CD4-positive, alpha-beta T cell treated with Interleukin-21 for 1 hour (primary cell): ENCODE data around the gene ERFL.
A peak's percentile ranks its signal among the peaks of the same experiment; 100 is the strongest.
"Not testable (repeated sequence)": the region's sequence is repeated elsewhere in the genome, so short reads cannot be mapped to it uniquely, and the experiment has no call there.

Experiments
- DNase-seq: peaks from one replicate; pipeline ENCODE4 v3.0.0-alpha.2; 2020

The ERFL gene

DNA sequence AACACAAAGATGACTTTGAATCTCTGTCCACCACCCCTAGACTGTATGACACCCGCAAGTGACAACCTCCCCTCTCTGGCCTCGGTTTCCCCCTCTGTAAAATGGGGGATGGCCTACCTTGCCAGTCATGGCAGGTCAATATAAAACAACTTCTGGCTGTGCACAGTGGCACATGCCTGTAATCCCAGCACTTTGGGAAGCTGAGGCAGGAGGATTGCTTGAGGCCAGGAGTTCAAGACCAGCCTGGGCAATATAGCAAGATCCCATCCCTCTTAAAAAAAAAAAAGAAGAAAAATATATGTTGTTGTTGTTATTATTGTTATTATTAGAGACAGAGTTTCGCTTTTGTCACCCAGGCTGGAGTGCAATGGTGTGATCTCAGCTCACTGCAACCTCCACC is 52.3 kb downstream of the ERFL start:
- DNase-seq, result not testable (repeated sequence)

- DNase-seq, result peak; percentile 68
Observed at GRCh38 chr19:41872775-41873647, 55.2 kb downstream of the ERFL start.

GRCh38 chr19:41872384-41872774 is 55.9 kb downstream of the ERFL start:
- DNase-seq, result no peak

DNA sequence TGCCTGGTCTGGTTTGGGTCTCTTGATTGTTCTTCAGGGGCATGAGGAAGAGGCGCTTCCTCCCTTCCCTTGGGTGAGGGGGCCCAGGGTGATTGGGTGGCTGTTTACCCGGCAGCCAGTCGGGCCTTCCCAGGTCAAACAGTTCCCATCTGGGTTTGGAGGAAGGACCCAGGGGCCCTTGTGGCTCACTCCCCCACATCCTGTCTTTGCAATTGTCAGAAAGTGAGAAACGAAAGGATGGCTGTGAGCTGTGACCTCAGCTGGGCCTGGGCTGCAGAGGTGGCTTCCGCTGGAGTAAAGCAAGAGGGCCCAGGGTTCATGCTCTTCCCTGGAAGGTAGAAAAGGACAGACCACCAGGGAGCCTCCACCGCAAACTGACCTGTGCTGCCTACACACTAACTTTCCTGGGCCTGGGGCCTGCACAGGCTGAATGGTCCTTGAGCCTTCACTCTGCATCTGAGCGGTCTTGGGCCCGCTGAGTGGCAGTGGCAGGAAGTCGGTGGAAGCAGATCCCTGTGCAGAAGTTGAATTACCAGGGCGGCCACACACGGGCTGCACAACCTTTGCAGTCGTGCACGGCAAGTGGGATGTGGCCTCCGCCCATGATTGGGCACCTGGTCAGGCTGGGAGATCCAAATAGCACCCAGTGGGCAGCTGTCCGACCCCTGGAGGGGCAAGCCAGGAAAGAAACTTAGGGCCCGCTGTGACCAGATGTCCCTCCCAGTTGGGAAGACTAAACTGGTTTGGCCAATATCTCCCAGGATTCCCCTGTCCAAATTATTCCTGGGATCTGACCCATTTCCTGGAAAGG is 56.5 kb downstream of the ERFL start:
- peak; percentile 73 for DNase-seq

GRCh38 chr19:41870401-41870873 is 57.8 kb downstream of the ERFL start:
- no peak for DNase-seq

DNA sequence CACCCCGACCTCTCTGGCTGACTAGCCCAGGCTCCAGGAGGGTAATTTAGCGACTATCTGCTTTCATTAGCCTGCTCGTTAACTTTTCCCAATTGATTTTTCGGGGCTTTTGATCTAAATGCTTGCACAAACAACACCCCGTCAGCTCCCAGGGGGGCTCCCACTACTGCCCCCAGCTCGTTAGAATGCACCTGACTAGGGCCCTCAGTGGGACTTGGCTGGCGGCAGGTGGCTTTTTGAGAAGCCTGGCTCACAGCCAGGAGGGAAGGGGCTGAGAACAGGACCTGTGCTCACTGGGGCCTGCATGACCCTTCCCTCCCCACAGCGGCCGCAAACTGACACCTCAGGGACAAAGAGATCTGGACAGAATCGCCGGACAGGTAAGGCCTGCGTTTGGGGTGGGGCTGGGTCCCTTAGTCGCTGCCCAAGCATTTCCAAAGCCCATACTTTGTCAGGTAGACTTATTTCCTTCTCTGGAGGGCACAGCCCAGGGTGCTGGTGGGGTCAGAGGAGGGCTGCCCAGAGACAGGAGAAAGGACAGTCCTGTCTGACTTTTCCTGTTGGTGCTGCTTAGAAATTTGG is 58.8 kb downstream of the ERFL start:
- no peak for DNase-seq

GRCh38 chr19:41868989-41869300 is 59.3 kb downstream of the ERFL start:
- no peak for DNase-seq

GRCh38 chr19:41868120-41868988 is 59.9 kb downstream of the ERFL start:
- no peak for DNase-seq

GRCh38 chr19:41866284-41866683 is 62.0 kb downstream of the ERFL start:
- DNase-seq, result no peak

DNA sequence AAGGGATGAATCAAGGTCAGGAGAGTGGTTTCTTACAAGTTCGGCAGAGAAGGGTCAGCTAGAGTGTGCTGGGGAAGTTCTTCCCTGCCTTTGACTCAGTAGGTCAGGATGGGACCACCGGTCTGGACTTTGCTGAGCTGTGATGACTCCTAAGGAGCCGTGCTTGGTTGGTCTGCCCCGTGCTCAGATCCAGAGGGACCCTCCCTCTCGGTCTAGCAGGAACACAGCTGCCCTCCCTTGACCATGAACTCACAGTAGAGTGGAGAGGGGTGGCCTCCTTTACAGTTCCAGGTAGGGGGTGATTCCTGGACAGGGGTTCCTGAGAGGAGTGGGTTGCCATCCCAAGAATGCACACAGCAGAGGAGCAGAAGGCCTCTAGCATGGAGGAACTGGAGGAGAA is 63.9 kb downstream of the ERFL start:
- no peak for DNase-seq

GRCh38 chr19:41863209-41863931 is 64.9 kb downstream of the ERFL start:
- no peak for DNase-seq

DNA sequence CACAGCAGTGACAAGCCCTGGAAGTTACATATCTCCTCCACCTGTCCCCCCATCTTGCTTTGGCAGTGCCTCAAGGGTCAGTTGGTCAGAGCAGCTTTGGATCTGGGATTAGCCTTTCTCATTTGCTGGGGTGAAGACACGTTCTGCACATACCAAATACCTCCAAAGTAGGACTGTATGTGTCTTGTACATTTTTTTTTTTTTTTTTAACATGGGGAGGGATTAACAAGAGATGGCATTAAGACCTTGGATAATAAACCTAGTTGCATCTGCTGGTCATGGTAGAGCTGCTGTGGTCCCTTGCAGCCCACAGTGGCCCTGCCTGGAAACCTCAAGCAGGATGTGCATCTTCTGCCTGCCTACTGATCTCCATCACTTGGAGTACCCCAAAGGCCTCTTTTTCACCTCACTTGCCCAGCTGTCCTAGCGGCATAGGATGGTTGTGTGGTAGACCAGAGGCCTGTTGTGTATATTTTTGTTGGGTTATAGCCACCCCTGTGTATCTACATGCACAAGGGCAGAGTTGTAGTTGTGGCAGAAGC is 65.7 kb downstream of the ERFL start:
- no peak for DNase-seq

- no peak for DNase-seq
Observed at GRCh38 chr19:41861846-41862245, 66.4 kb downstream of the ERFL start.

GRCh38 chr19:41861116-41861768 is 67.0 kb downstream of the ERFL start:
- no peak for DNase-seq

DNA sequence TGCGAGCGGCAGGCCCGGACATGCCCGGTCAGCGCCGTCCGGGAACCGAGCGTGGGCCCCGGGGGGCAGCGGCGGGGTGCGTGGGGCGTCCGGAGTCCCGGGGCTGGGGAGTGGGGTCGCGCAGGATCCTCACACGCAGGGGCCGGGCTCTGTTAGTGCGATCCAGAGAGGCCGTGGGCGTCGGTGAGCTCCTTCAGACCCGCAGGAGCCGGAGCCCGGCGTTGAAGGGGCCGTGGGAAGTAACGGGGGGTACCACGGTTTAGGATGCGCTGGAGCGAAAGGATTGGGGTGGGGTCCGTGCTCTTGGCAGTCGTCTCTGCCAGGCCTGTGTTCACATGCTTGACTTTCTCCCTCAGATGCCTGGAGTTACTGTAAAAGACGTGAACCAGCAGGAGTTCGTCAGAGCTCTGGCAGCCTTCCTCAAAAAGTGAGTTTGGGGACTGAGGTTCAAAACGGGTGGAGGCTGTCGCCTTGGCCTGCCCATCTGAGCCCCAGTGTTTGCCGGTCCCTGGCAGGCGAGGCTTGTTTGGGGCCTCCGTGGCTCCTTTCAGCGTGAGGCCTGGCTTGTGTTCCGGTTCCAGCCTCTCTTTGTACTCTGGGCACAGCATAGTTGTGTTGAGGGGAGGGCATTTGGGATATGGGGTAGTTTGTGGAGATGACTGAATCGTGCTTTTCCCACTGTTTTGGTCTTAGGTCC is 67.7 kb downstream of the ERFL start:
- DNase-seq, result no peak

DNA sequence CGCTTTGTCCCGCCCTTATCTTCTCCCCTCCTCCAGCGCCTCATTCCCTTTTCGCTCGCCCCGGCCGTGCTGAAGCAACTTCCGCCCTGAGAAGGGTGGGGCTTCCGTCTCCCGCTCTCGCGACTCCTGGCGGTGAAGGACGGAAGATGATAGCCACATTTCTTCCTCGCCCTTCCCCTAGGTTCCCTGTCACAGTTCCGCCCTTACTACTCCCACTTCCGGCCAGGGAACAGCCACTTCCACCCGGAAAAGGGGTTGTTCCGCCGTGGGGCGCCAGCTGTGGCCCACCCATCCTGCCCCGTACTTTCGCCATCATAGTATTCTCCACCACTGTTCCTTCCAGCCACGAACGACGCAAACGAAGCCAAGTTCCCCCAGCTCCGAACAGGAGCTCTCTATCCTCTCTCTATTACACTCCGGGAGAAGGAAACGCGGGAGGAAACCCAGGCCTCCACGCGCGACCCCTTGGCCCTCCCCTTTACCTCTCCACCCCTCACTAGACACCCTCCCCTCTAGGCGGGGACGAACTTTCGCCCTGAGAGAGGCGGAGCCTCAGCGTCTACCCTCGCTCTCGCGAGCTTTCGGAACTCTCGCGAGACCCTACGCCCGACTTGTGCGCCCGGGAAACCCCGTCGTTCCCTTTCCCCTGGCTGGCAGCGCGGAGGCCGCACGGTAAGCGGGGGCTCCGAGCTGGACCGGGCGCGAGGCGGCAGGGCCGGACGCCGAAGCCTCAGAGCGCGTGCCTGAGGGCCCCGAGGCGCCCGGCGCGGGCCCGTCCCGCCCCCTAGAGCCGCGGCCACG is 68.4 kb downstream of the ERFL start, which contains the start of gene RPS19:
TSS of gene RPS19 (plus strand) at position 638 of the 801 bp plus-strand sequence. CDS start 520 bp downstream, outside the sequence.
- peak; percentile 99 for DNase-seq

- DNase-seq, result no peak
Observed at GRCh38 chr19:41859213-41859617, 69.0 kb downstream of the ERFL start.
